Adrenal gland (tissue), 12 donors: ENCODE measurements around the gene EPHA6. TPM values are rescaled to one million over a fixed set of nuclear protein-coding genes. Genes with fewer than 3 reads are reported as not detected.

Experiments used
- DNase-seq, 7 donors: peaks; one replicate each; pipeline ENCODE4 v3.0.0-alpha.2; 2019 to 2020
- H3K27ac ChIP-seq, 5 donors: fragments of 200-600 bp; sonication (generic) in 4 of 5; 1 replicate in 3 of 5; 2 replicates in 2 of 5; pipeline versions ENCODE4 v1.5.1 to v1.8.0; 2016 to 2020; ENCODE audit warnings: mild to moderate bottlenecking in 1 of 5
- H3K27me3 ChIP-seq: fragments of 200-600 bp; 2 replicates; pipeline ENCODE4 v1.8.0; 2021
- H3K36me3 ChIP-seq, 2 donors: fragments of 200-600 bp; replicated peaks in 1 of 2; 1 replicate in 1 of 2; 2 replicates in 1 of 2; pipeline versions ENCODE4 v1.5.1 to v1.8.0; 2018 to 2022
- H3K4me1 ChIP-seq, 2 donors: fragments of 200-600 bp; replicated peaks in 1 of 2; 1 replicate in 1 of 2; 2 replicates in 1 of 2; pipeline versions ENCODE4 v1.5.1 to v1.8.0; 2018 to 2021
- H3K4me3 ChIP-seq, 4 donors: fragments of 200-600 bp; sonication (generic) in 3 of 4; one replicate each; pipeline ENCODE4 v1.5.1; 2016 to 2018
- H3K9me3 ChIP-seq, 3 donors: fragments of 200-600 bp; sonication (generic) in 1 of 3; replicated peaks in 1 of 3; 1 replicate in 2 of 3; 2 replicates in 1 of 3; pipeline versions ENCODE4 v1.5.1 to v1.8.0; 2016 to 2021
- POLR2A ChIP-seq, 2 donors: fragments of 450-650 bp; IDR thresholded peaks; one replicate each; pipeline ENCODE4 v1.6.1; 2017; ENCODE audit warnings: antibody characterized with exemption in 2 of 2, mild to moderate bottlenecking in 2 of 2, moderate library complexity in 1 of 2
- WGBS, 4 donors: extraction: QIAGEN DNeasy Blood & Tissue Kit in 2 of 4; methylation state at CpG; one replicate each; pipeline versions ENCODE4 v1.1.5 to v1.1.7; 2013 to 2017; 5-methylcytosine and 5-hydroxymethylcytosine counted together
- intact Hi-C, 2 donors: fragments of 100-400 bp; cut with DNase I; formaldehyde crosslinking; loops; one replicate each; pipeline versions ENCODE4 v1.14.1 to v1.15.0; 2022 to 2023
- polyA plus RNA-seq, 3 donors: library from polyadenylated mRNA; stranded (reverse); fragments of 200-250 nt in 2 of 3; fragments of 350-450 nt in 1 of 3; fragmentation: Illumina TruSeq in 1 of 3; extraction: RNeasy Lipid Tissue Mini Kit (QIAGEN cat#74804) in 1 of 3; gene quantifications; one replicate each; pipeline ENCODE4 v1.2.3, GENCODE V29; 2013 to 2014
- total RNA-seq, 9 donors: library from RNA; depleted of rRNA in 4 of 9; stranded (reverse); fragments of >200 nt in 4 of 9; fragments of 120-200 nt in 1 of 9; fragmentation: NEBNext Ultra II Directional in 1 of 9; extraction: Animal tissue kit (Norgen Biotek cat#: 25700) in 1 of 9; gene quantifications; one replicate each; pipeline versions ENCODE4 v1.1.0 to v1.2.4, GENCODE V29; 2013 to 2023
- TF ChIP-seq, protein P1 (sequence below), 6 experiments: fragments of 450-650 bp in 4 of 6; fragments of 200-600 bp in 2 of 6; sonication (generic) in 1 of 6; IDR thresholded peaks; 1 replicate in 5 of 6; 2 replicates in 1 of 6; pipeline versions ENCODE4 v1.5.1 to v1.8.0; 2016 to 2021; ENCODE audit warnings: antibody characterized with exemption in 6 of 6, mild to moderate bottlenecking in 2 of 6, moderate library complexity in 1 of 6
- donor health status: healthy with polysubstance abuse.
- donor health status: Bipolar disorder and iron deficiency.
- donor health status: DM: yes; HTN: yes; CAD: no.
- donor health status: DM: no; HTN: no; CAD: no.
- donor health status: DM: no; HTN: no; CAD: no.
- donor health status: DM: yes; HTN: yes; CAD: no.

Gene EPHA6
- total and polyA plus RNA-seq, 12 donors = 0.07 to 2.1 (median 0.07) TPM; not detected in 9

DNA sequence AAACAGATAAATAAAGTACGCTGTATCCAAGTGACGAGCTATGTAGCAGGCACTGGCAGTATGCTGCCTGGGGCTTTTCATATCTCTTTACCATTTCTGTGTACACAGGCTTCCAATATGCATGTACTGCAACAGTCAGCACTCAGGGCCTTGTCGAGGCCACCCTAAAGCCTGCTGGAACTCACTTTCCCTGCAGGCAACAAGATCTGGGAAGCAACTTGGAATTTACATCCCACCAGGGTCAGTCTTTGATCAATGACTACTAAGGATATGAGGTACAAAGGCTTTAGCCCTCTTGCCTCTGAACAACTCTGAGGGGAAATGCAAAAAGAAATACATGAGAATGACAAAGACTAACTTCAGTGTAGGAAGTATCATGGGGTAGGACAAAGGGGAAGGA lies 848.4 kb downstream of the EPHA6 start:
- intact Hi-C loops = no loop called here
- Histone ChIP-seq H3K4me3 (no peak overlapping the region), H3K27ac (no peak overlapping the region), H3K9me3 (no peaks in the 10 kb centered on the region), H3K4me1 (no peaks in the 10 kb centered on the region), H3K36me3 (no peaks in the 10 kb centered on the region), H3K27me3 (no peaks in the 10 kb centered on the region)
- DNase-seq = no peak
- 59 to 67% (median 63%) methylated on average over 3 of the region's 3 CpGs for WGBS, 4 donors
- TF ChIP-seq, protein P1, sequence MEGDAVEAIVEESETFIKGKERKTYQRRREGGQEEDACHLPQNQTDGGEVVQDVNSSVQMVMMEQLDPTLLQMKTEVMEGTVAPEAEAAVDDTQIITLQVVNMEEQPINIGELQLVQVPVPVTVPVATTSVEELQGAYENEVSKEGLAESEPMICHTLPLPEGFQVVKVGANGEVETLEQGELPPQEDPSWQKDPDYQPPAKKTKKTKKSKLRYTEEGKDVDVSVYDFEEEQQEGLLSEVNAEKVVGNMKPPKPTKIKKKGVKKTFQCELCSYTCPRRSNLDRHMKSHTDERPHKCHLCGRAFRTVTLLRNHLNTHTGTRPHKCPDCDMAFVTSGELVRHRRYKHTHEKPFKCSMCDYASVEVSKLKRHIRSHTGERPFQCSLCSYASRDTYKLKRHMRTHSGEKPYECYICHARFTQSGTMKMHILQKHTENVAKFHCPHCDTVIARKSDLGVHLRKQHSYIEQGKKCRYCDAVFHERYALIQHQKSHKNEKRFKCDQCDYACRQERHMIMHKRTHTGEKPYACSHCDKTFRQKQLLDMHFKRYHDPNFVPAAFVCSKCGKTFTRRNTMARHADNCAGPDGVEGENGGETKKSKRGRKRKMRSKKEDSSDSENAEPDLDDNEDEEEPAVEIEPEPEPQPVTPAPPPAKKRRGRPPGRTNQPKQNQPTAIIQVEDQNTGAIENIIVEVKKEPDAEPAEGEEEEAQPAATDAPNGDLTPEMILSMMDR (IDR thresholded peaks at IDR 0.05) = no peak
- TF ChIP-seq POLR2A (IDR thresholded peaks at IDR 0.05) = no peak

DNA sequence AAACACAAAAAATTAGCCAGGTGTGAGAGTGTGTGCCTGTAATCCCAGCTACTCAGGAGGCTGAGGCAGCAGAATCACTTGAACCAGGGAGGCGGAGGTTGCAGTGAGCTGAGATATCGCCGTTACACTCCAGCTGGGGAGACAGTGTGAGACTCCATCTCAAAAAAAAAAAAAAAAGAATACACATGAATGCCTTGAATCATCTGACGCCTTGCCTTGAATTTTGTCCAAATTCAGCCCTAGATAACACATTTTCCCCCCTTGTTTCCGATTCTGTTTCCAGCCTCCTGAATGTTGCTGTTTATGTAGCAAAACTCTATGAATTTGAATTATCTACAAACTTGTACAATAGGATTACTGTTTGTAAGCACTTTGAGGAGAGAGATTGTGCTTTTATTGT lies 851.5 kb downstream of the EPHA6 start:
- DNase-seq = no peak
- intact Hi-C loops = no loop called here
- WGBS, 4 donors = 80 to 87% (median 83%) methylated on average over 4 to 5 of the region's 5 CpGs
- H3K9me3 ChIP-seq = no peaks in the 10 kb centered on the region
- H3K4me1 ChIP-seq = no peaks in the 10 kb centered on the region
- H3K27ac ChIP-seq = no peak overlapping the region
- no peak for TF ChIP-seq POLR2A (IDR thresholded peaks at IDR 0.05)
- H3K36me3 ChIP-seq = no peaks in the 10 kb centered on the region
- no peak overlapping the region for H3K4me3 ChIP-seq
- no peaks in the 10 kb centered on the region for H3K27me3 ChIP-seq

- Histone ChIP-seq H3K27ac (no peak overlapping the region), H3K4me1 (no peaks in the 10 kb centered on the region), H3K4me3 (no peak overlapping the region), H3K9me3 (no peaks in the 10 kb centered on the region), H3K36me3 (no peaks in the 10 kb centered on the region), H3K27me3 (no peaks in the 10 kb centered on the region)
- TF ChIP-seq, protein P1 (IDR thresholded peaks at IDR 0.05) = no peak
- 80 to 89% (median 83%) methylated on average over 4 of the region's 4 CpGs for WGBS, 4 donors
- intact Hi-C loops = no loop called here
- no peak for DNase-seq
These were observed 856.6 kb downstream of the EPHA6 start for GRCh38 chr3:97670952-97671351.

- WGBS, 4 donors = 75 to 81% (median 78%) methylated on average over 3 of the region's 3 CpGs
- no peaks in the 10 kb centered on the region for H3K27me3 ChIP-seq
- intact Hi-C loops = no loop called here
These were observed 859.1 kb downstream of the EPHA6 start for GRCh38 chr3:97673357-97673997.

GRCh38 chr3:97674461-97674860 lies 860.1 kb downstream of the EPHA6 start:
- Histone ChIP-seq H3K4me1 (no peaks in the 10 kb centered on the region), H3K36me3 (no peaks in the 10 kb centered on the region), H3K27me3 (no peaks in the 10 kb centered on the region), H3K9me3 (no peaks in the 10 kb centered on the region), H3K4me3 (no peak overlapping the region), H3K27ac (no peak overlapping the region)
- intact Hi-C loops = no loop called here
- WGBS, 4 donors = 59 to 72% (median 67%) methylated on average over 2 of the region's 2 CpGs
- TF ChIP-seq, protein P1 (IDR thresholded peaks at IDR 0.05) = no peak
- no peak for TF ChIP-seq POLR2A (IDR thresholded peaks at IDR 0.05)
- DNase-seq = no peak

More at GRCh38 chr3:97673357-97673997, 859.1 kb downstream of the EPHA6 start:
- Histone ChIP-seq H3K4me1 (no peaks in the 10 kb centered on the region), H3K9me3 (no peaks in the 10 kb centered on the region), H3K36me3 (no peaks in the 10 kb centered on the region), H3K27ac (no peak overlapping the region), H3K4me3 (no peak overlapping the region)
- no peak for TF ChIP-seq POLR2A (IDR thresholded peaks at IDR 0.05)
- DNase-seq = no peak
